PC-9 (cell line): ENCODE results near the gene PDE4DIP.
"Not testable (repeated sequence)": the region's sequence is repeated elsewhere in the genome, so short reads cannot be mapped to it uniquely, and the experiment has no call there.

Experiments used
- EZH2 ChIP-seq: fragments of 200-600 bp; sonication (generic); IDR thresholded peaks from 2 replicates; pipeline ENCODE4 v1.8.0; 2017; ENCODE audit warnings: antibody characterized with exemption, low read depth
- TF ChIP-seq, protein P1 (sequence below): fragments of 200-600 bp; sonication (generic); conservative IDR thresholded peaks from 2 replicates; pipeline ENCODE4 v1.6.1; 2017; ENCODE audit warnings: mixed run types, antibody characterized with exemption, mild to moderate bottlenecking, moderate library complexity

- TF ChIP-seq, protein P1, sequence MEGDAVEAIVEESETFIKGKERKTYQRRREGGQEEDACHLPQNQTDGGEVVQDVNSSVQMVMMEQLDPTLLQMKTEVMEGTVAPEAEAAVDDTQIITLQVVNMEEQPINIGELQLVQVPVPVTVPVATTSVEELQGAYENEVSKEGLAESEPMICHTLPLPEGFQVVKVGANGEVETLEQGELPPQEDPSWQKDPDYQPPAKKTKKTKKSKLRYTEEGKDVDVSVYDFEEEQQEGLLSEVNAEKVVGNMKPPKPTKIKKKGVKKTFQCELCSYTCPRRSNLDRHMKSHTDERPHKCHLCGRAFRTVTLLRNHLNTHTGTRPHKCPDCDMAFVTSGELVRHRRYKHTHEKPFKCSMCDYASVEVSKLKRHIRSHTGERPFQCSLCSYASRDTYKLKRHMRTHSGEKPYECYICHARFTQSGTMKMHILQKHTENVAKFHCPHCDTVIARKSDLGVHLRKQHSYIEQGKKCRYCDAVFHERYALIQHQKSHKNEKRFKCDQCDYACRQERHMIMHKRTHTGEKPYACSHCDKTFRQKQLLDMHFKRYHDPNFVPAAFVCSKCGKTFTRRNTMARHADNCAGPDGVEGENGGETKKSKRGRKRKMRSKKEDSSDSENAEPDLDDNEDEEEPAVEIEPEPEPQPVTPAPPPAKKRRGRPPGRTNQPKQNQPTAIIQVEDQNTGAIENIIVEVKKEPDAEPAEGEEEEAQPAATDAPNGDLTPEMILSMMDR, result not testable (repeated sequence)
- TF ChIP-seq EZH2, result not testable (repeated sequence)
Observed at GRCh38 chr1:148969126-148969525, 124.9 kb downstream of the PDE4DIP start.
